NK-92 (cell line): ENCODE results near the gene ALPI.

ENCODE experiments used
- DNase-seq: peaks from one replicate; lab custom pipeline; 2025; ENCODE audit not compliant: unreplicated experiment; lab: John Stamatoyannopoulos, UW

ALPI gene

DNA sequence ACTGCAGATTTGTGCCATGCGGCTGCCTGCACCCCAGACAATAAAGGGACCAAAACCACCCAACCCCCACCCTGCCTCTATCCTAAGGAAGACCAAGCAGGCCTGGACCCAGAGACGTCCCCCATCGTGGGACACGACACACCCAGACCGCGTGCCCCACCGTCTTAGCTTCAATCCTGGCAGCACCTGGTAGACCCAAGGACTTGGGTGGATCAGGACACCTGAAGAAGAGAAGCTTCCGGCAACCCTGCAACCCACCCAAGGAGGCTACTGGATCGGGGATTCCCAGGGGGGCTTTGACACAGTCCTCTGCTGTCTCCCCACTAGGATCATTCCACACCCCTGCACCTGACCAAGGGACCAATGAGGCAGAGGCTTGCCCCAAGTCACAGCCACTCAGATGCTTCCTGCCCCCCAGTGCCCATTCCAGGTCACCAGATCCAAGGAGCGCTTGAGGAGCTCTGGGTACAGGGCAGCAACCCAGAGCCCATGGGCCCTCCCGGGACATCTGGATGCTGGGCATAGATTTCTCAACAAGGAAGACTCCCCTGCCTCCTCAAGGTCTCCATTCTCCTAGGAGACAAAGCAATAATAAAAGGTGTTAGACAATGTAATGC, 3.6 kb downstream of the ALPI start:
- no peak for DNase-seq

DNA sequence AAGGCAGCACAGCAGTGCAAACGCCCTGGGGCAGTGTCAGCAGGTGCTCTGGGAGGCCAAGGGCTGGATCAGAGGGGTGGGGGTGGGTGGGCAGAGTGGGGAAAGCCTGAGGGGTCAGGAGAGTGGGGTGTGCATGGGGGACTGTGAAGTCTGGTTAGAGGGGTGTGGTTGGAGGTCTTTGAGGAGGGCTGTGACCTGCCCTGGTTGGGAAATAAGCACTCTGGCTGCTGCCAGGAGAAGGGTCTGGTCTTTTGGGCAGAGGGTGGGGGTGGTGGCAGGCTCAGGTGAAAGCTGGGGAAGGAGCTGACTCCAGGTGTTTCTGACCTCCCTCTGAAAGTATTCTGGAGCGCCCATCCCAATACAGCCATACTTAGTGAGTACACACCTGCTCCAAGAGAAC, 4.2 kb downstream of the ALPI start:
- no peak for DNase-seq

- no peak for DNase-seq
Observed at GRCh38 chr2:232463701-232464543, 8.0 kb downstream of the ALPI start.

DNA sequence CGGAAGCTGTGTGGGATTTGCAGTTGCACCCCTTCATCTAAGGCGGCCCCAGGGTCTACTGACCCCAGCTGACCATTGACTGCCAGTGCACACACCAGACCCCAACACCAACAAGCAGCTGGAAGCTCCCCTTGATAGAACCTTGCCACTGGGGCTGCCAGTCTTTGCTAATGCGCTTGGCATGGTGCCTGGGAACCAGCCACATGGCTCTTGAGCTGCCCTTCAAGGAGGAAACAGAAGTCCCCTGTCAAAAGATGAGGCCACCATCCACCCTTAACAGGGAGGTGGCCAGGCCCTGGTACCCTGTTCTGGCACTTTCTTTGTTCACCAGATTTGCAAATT, 8.6 kb downstream of the ALPI start:
- DNase-seq = no peak

GRCh38 chr2:232465061-232465460, 9.1 kb downstream of the ALPI start:
- no peak for DNase-seq

GRCh38 chr2:232466221-232466620, 10.3 kb downstream of the ALPI start:
- no peak for DNase-seq

GRCh38 chr2:232473467-232473890, 17.5 kb downstream of the ALPI start:
- DNase-seq = no peak

- DNase-seq = no peak
Observed at GRCh38 chr2:232476045-232476444, 20.1 kb downstream of the ALPI start.

GRCh38 chr2:232476791-232477190, 20.8 kb downstream of the ALPI start:
- DNase-seq = no peak

DNA sequence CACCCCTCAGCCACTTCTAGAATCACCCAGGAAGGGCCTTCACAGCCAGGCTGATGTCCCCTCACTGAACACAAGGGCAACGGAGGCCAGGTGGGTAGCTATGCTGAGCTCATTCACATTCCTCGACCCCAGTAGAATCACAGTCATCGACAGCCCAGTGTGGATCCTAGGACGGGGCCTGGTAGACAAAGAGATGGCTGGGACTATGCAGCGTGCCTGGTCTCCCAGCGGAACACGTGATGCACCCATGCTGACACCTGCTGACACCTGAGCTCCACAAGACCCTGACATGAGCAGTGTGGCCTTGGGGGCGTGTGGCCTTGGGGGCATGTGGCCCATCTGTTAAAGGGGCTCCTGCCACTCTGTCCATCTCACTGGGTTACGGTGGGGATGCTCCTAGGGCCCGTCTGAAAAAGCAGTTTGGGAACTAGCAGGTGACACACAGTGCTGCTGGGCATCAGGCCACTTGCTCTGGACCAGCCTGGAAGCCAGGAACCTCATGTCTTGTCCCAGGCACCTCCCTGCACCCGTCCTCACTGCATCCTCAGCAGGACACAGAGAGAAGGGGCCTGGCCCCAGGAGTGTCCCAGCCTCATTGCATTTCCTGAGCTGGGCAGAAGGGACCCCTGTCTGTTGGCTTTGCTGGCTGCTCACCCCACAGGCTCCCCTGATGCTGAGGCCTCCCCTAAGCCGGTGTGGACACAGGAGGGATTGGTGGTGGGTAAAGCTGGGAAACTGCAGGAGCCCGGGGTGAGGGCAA, 22.0 kb downstream of the ALPI start:
- no peak for DNase-seq

DNA sequence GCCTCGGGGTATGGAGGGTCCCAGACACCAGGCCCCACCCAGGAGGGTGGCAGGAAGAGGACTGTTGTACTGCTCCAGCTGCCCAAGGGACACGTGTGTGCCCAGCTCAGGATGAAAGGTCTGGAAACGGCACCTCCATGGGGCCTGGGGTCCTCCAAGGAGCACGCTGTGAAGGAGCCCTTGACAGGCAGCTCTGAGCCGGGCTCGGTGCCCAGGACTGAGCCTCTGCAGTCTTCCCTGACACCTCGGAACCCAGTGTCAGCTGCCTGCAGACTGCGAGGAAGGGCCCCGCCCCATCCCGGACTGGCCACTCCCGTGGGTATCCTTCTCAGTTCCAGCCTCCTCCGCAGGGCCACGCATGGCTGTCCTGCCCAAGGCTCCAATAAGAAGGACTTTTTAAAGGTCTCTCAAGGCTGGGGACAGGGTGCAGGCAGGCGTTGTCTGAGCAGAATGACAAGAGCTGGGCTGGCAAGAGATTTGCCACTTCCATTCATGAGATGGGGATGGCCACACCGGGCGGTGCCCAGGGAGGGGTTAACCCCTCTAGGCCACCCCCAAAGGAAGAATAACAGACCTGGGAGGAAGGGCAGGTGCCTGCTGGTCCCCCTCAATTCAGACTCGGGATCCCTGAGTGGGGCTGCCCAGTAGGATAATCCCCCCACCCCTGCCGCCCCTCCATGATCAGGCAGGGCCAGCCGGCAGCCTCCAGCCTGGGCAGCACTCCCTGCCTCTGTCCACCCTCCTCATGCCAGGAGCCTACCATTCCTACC, 22.8 kb downstream of the ALPI start:
- no peak for DNase-seq

GRCh38 chr2:232479341-232480200, 23.6 kb downstream of the ALPI start:
- no peak for DNase-seq

GRCh38 chr2:232480201-232481190, 24.5 kb downstream of the ALPI start:
- no peak for DNase-seq

- DNase-seq = no peak
Observed at GRCh38 chr2:232481322-232482140, 25.6 kb downstream of the ALPI start.

DNA sequence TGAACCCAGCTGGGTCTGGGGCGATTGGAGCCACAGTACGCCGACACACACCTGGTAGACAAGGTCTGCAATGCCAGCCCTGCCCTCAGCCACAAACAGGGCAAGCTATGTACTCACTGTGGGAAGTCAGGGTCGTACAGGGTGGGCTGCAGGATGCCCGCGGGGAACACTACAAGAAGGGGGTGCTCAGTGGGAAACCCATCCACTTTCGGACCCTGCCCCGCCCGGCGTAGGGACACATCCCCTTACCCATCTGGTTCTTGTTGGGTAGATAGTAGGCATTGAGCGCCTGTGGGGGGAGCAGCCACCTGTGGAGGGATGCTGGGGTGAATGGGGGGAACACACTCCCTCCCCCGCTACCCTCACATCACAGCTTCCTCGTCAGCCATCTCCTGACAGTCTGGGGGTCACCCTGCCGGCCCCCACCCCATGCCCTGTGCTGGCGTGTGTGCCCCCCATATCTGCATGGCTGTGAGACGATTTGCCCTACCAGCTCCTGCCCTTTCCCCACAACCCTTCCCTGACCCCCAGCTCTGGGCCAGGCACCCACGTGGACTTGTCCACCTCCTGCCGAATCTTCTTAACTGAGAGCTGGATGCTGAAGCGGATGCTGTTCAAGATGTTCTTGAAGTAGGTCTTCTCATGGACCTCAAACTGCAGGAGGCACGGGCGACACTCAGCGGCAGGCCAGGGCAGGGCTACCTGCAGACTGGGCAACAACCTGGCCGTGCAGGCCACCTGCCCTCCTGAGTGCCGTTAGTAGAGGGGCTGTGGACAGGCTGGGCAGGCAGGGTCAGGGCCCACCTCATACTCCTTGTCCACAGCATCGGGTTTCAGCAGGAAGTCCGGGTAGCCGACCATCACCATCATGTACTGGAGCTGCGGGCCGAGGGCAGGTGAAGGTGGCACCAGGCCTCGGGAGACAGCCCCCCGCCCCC, 26.6 kb downstream of the ALPI start:
- DNase-seq = no peak

DNA sequence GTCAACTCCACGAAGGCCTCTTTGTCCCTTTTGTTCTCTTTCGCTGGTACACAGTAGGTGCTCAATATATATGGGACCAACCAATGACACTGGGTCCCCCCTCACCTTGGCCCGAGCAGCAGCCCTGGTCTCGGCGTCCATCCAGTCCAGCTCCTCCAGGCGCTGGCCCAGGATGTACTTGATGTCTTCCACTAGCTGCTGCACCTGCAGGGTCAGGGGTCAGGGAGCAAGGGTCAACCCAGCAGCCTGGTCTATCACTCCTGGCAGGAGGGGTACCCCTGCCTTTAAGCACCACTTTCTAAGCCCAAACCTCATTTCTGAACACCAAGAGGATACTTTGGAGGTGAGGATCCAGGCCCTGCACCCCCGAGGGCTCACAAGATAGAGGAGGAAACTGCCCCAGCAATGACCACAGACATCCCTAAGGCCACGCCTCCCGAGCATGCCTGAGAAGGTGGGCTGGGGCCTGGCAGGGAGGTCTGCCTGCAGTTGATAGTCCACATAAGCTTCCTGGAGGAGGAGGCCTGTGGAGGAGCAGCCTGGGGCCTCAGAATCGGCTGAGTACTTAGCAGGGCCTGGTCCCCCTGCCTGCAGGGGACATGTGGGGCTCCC, 27.5 kb downstream of the ALPI start:
- no peak for DNase-seq
